HFF-Myc (cell line): ENCODE measurements around the gene PTPRN2.

Experiments used
- DNase-seq: peaks from one replicate; pipeline ENCODE4 v3.0.0-alpha.2; 2011; ENCODE audit warnings: low read depth; ENCODE audit errors: extremely low read depth
- H3K4me3 ChIP-seq: replicated peaks from 2 replicates; pipeline ENCODE4 v1.5.1; 2011; ENCODE audit warnings: low read depth, mild to moderate bottlenecking, control low read depth, low read length
- TF ChIP-seq, protein P1 (sequence below): IDR thresholded peaks from 2 replicates; pipeline ENCODE4 v1.5.1; 2012; ENCODE audit warnings: mild to moderate bottlenecking, low read depth, low read length, control low read depth; ENCODE audit errors: missing control alignments

Gene PTPRN2

GRCh38 chr7:157886266-157886665 is 701.4 kb downstream of the PTPRN2 start:
- TF ChIP-seq, protein P1, sequence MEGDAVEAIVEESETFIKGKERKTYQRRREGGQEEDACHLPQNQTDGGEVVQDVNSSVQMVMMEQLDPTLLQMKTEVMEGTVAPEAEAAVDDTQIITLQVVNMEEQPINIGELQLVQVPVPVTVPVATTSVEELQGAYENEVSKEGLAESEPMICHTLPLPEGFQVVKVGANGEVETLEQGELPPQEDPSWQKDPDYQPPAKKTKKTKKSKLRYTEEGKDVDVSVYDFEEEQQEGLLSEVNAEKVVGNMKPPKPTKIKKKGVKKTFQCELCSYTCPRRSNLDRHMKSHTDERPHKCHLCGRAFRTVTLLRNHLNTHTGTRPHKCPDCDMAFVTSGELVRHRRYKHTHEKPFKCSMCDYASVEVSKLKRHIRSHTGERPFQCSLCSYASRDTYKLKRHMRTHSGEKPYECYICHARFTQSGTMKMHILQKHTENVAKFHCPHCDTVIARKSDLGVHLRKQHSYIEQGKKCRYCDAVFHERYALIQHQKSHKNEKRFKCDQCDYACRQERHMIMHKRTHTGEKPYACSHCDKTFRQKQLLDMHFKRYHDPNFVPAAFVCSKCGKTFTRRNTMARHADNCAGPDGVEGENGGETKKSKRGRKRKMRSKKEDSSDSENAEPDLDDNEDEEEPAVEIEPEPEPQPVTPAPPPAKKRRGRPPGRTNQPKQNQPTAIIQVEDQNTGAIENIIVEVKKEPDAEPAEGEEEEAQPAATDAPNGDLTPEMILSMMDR: no peak
- no peak for DNase-seq

DNA sequence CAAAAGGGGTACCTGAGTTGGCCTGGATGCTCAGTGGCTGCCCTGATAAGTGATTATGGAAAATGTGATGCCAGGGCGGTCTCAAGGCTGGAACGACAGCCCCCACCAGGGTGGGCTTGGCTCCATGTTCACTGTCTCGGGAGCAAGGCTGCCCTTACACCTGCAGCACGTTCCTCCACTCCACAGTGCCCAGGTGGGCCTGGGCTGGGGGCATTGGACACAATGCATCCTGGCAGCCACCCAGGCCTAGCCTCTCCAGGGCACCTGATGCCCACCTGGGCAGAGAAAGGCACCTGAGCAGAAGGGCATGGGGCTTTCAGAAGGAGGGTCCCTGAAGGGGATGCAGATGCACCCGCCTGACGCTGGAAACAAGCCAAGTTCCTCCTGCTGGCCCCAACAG is 702.5 kb downstream of the PTPRN2 start:
- TF ChIP-seq, protein P1: no peak
- DNase-seq: no peak
- H3K4me3 ChIP-seq: no peak overlapping the region

More at GRCh38 chr7:157886266-157886665, 701.4 kb downstream of the PTPRN2 start:
- H3K4me3 ChIP-seq: no peak overlapping the region

DNA sequence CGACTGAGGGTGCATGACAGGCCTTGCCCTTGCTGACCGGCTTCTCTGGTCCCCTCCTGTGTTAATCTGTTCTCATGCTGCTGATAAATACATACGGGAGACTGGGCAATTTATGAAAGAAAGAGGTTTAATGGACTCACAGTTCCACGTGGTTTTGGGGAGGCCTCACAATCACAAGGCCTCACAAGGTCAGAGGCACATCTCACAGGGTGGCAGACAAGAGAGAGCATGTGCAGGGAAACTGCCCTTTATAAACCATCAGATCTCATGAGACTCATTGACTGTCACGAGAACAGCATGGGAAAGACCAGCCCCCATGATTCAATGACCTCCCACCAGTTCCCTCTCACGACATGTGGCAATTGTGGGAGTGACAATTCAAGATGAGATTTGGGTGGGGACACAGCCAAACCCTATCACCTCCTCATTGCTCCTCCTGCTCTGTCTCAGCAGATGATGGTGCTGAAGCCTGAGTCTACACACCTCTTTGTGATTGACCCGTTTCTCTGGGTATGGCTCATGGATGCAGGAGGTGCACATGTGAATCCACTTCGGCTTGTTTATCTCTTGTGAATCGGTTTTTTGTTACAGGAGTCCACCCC is 703.1 kb downstream of the PTPRN2 start:
- DNase-seq: no peak
- TF ChIP-seq, protein P1: no peak

DNA sequence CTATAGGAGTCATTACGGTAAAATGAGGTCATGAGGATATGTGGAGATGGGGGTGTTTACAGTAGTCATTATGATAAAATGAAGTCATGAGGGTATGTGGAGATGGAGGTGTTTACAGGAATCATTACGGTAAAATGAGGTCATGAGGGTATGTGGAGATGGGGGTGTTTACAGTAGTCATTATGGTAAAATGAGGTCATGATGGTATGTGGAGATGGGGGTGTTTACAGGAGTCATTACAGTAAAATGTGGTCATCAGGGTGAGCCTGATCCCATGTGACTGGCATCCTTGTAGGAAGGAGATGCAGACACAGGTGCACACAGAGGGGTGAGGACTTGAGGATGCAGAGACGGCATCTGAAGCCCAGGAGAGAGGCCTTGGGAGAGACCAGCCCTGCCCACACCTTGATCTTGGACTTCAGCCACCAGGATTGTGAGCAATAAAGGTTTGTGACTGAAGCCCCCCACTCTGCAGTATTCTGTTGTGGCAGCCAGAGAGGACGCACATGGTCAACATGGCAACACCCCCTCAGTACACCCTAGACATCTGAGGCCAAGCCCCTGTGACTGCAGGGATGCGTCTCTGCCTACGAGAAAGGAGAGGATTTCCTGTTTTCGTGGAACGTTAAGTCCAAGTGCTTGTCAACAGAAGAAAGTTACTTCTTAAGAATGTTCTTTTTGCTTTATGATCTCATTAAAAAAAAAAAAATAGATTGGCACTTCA is 706.4 kb downstream of the PTPRN2 start:
- TF ChIP-seq, protein P1: no peak
- H3K4me3 ChIP-seq: no peak overlapping the region
- DNase-seq: no peak

More for the DNA sequence above, 703.1 kb downstream of the PTPRN2 start:
- no peak overlapping the region for H3K4me3 ChIP-seq

DNA sequence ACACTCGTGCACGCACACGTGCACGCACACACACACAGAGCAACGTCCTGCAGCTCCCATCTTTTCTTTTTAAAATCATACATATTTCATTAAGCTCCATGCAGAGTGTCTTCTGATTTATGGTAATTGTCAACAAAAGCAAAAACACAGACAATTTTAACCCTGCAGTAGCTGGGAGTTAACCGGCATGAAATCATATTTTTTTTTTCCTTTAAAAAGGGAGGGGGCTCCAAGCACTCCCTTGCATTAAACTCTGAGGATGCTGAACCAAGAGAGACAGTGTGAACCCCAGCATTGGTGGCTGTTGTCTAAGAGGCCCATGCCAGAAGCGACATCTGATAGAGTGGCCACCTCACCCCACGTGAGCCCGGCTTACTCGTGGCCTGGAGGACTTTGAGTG is 708.2 kb downstream of the PTPRN2 start:
- H3K4me3 ChIP-seq: no peak overlapping the region
- TF ChIP-seq, protein P1: no peak
- DNase-seq: no peak

DNA sequence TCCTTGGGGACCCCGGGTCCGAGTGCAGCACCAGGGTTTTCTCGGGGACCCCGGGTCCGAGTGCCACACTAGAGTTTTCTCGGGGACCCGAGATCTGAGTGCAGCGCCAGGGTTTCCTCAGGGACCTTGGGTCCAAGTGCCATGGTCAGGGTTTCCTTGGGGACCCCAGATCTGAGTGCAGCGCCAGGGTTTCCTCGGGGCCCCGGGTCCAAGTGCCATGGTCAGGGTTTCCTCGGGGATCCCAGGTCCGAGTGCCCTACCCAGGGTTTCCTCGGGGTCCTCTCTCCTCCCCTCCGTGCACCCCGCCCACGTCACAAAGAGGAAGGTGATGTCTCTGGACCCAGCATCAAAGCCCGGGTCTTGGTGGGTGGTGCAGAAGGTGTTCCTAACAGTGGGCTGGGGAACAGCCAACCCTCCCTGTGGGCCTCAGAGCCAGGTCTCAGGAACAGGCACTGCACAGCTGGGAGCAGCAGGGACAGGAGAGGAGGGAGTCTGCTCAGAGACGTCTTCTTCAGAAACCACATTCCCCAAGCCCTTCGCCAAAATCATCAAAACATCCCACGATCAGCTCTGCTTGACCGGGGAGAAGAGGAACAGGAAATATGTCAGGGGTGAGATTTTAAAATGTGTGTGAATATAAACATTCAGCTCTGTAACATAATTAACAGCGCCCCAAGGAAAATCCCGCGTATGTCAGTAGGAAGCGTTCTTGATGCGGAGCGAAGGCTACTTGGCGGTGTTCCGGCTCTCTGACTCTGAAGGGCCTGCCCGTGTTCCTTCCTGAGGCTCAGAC is 710.1 kb downstream of the PTPRN2 start:
- H3K4me3 ChIP-seq: no peak overlapping the region
- TF ChIP-seq, protein P1: no peak
- DNase-seq: no peak
